Activated T-helper 1 cell treated with anti-CD3 and anti-CD28 coated beads, Interleukin-12 subunit alpha, Interleukin-12 subunit beta, Interleukin-2, Interleukin-4 antibody, amounts not matched to agents 30 ng/mL and 10 ng/mL and 1 ng/mL, durations not matched to agents 14 hours and 24 hours and 36 hours (primary cell): Measurements from ENCODE around the gene PLCXD1. TPM values are rescaled to one million over a fixed set of nuclear protein-coding genes. Genes with fewer than 3 reads are reported as not detected.
"Not testable (repeated sequence)": the region's sequence is repeated elsewhere in the genome, so short reads cannot be mapped to it uniquely, and the experiment has no call there.

Source experiments
- DNase-seq: peaks from one replicate; pipeline ENCODE4 v3.0.0; 2021; ENCODE audit warnings: low spot score
- H3K27ac Mint-ChIP-seq: one replicate; pipeline ENCODE4 v1.8.0; 2021; ENCODE audit warnings: mild to moderate bottlenecking, mixed read lengths
- H3K27me3 Mint-ChIP-seq: one replicate; pipeline ENCODE4 v1.8.0; 2022; ENCODE audit warnings: mild to moderate bottlenecking, moderate library complexity, mixed read lengths; ENCODE audit not compliant: insufficient read depth
- H3K36me3 Mint-ChIP-seq: one replicate; pipeline ENCODE4 v1.8.0; 2021; ENCODE audit warnings: low read depth, mixed read lengths
- H3K4me1 Mint-ChIP-seq: one replicate; pipeline ENCODE4 v1.8.0; 2021; ENCODE audit warnings: low read depth, mixed read lengths
- H3K4me3 Mint-ChIP-seq: one replicate; pipeline ENCODE4 v1.8.0; 2021; ENCODE audit warnings: mild to moderate bottlenecking, moderate library complexity, mixed read lengths
- H3K9me3 Mint-ChIP-seq: one replicate; pipeline ENCODE4 v1.8.0; 2021; ENCODE audit warnings: mixed read lengths
- intact Hi-C: fragments of 100-400 bp; cut with micrococcal nuclease; formaldehyde crosslinking; loops from one replicate; pipeline ENCODE4 v1.15.1; 2024
- total RNA-seq: library from RNA; stranded (reverse); gene quantifications from 2 replicates; pipeline ENCODE4 v1.2.3, GENCODE V29; 2022

Gene PLCXD1
- total RNA-seq, 1 donor from 2014 or later: 55.0 TPM

GRCh38 chrX:341541-342101, 60.4 kb downstream of the PLCXD1 start:
- no peak overlapping the region for H3K4me3 Mint-ChIP-seq
- peaks cover 18% of the 10 kb centered on the region for H3K36me3 Mint-ChIP-seq
- no peak overlapping the region for H3K27ac Mint-ChIP-seq
- intact Hi-C loops: no loop called here
- no peak for DNase-seq
- H3K9me3 Mint-ChIP-seq: peaks cover 3% of the 10 kb centered on the region
- H3K4me1 Mint-ChIP-seq: no peaks in the 10 kb centered on the region
- H3K27me3 Mint-ChIP-seq: no peaks in the 10 kb centered on the region

GRCh38 chrX:344371-344901, 63.3 kb downstream of the PLCXD1 start:
- H3K4me3 Mint-ChIP-seq: no peak overlapping the region
- peaks cover 3% of the 10 kb centered on the region for H3K9me3 Mint-ChIP-seq
- peaks cover 10% of the 10 kb centered on the region for H3K36me3 Mint-ChIP-seq
- intact Hi-C loops: no loop called here
- no peaks in the 10 kb centered on the region for H3K4me1 Mint-ChIP-seq
- DNase-seq: no peak
- no peak overlapping the region for H3K27ac Mint-ChIP-seq
- H3K27me3 Mint-ChIP-seq: no peaks in the 10 kb centered on the region

GRCh38 chrX:345020-345925, 64.1 kb downstream of the PLCXD1 start:
- intact Hi-C loops: no loop called here
- Mint-ChIP-seq H3K9me3 (peaks cover 3% of the 10 kb centered on the region), H3K4me1 (no peaks in the 10 kb centered on the region), H3K4me3 (no peak overlapping the region), H3K27ac (no peak overlapping the region), H3K27me3 (no peaks in the 10 kb centered on the region), H3K36me3 (peaks cover 10% of the 10 kb centered on the region)
- DNase-seq: no peak

GRCh38 chrX:346034-346813, 65.0 kb downstream of the PLCXD1 start:
- Mint-ChIP-seq H3K4me3 (no peak overlapping the region), H3K4me1 (no peaks in the 10 kb centered on the region), H3K36me3 (peaks cover 7% of the 10 kb centered on the region), H3K27ac (no peak overlapping the region), H3K27me3 (no peaks in the 10 kb centered on the region), H3K9me3 (peaks cover 3% of the 10 kb centered on the region)
- intact Hi-C loops: no loop called here
- no peak for DNase-seq

- no peaks in the 10 kb centered on the region for H3K27me3 Mint-ChIP-seq
- H3K27ac Mint-ChIP-seq: no peak overlapping the region
- H3K36me3 Mint-ChIP-seq: peaks cover 4% of the 10 kb centered on the region
- H3K4me3 Mint-ChIP-seq: no peak overlapping the region
- H3K9me3 Mint-ChIP-seq: no peaks in the 10 kb centered on the region
- DNase-seq: no peak
- intact Hi-C loops: no loop called here
- no peaks in the 10 kb centered on the region for H3K4me1 Mint-ChIP-seq
These were observed 66.4 kb downstream of the PLCXD1 start for GRCh38 chrX:347351-348117.

- intact Hi-C loops: no loop called here
These were observed 67.4 kb downstream of the PLCXD1 start for GRCh38 chrX:348461-349117.

GRCh38 chrX:349196-349595, 68.0 kb downstream of the PLCXD1 start:
- Mint-ChIP-seq H3K9me3 (no peaks in the 10 kb centered on the region), H3K4me3 (no peak overlapping the region), H3K27ac (no peak overlapping the region), H3K4me1 (no peaks in the 10 kb centered on the region), H3K27me3 (no peaks in the 10 kb centered on the region), H3K36me3 (peaks cover 4% of the 10 kb centered on the region)
- DNase-seq: no peak
- intact Hi-C loops: no loop called here

More at GRCh38 chrX:348461-349117, 67.4 kb downstream of the PLCXD1 start:
- Mint-ChIP-seq H3K4me3 (no peak overlapping the region), H3K36me3 (peaks cover 4% of the 10 kb centered on the region), H3K27me3 (no peaks in the 10 kb centered on the region), H3K9me3 (no peaks in the 10 kb centered on the region), H3K27ac (no peak overlapping the region), H3K4me1 (no peaks in the 10 kb centered on the region)
- no peak for DNase-seq

- H3K9me3 Mint-ChIP-seq: no peaks in the 10 kb centered on the region
- intact Hi-C loops: no loop called here
- no peak overlapping the region for H3K27ac Mint-ChIP-seq
- DNase-seq: no peak
- H3K36me3 Mint-ChIP-seq: peaks cover 4% of the 10 kb centered on the region
- H3K4me3 Mint-ChIP-seq: no peak overlapping the region
- no peaks in the 10 kb centered on the region for H3K27me3 Mint-ChIP-seq
- H3K4me1 Mint-ChIP-seq: no peaks in the 10 kb centered on the region
These were observed 68.5 kb downstream of the PLCXD1 start for GRCh38 chrX:349702-350101.

GRCh38 chrX:350148-350533, 69.0 kb downstream of the PLCXD1 start:
- intact Hi-C loops: no loop called here
- DNase-seq: no peak
- Mint-ChIP-seq H3K27me3 (no peaks in the 10 kb centered on the region), H3K27ac (no peak overlapping the region), H3K4me1 (no peaks in the 10 kb centered on the region), H3K36me3 (peaks cover 4% of the 10 kb centered on the region), H3K9me3 (no peaks in the 10 kb centered on the region), H3K4me3 (no peak overlapping the region)

GRCh38 chrX:350534-351323, 69.5 kb downstream of the PLCXD1 start:
- intact Hi-C loops: no loop called here
- no peak for DNase-seq
- Mint-ChIP-seq H3K27ac (no peak overlapping the region), H3K4me1 (no peaks in the 10 kb centered on the region), H3K27me3 (no peaks in the 10 kb centered on the region), H3K9me3 (no peaks in the 10 kb centered on the region), H3K4me3 (no peak overlapping the region), H3K36me3 (peaks cover 4% of the 10 kb centered on the region)

- H3K4me1 Mint-ChIP-seq, H3K36me3 Mint-ChIP-seq, H3K9me3 Mint-ChIP-seq, intact Hi-C loops, H3K27me3 Mint-ChIP-seq, H3K4me3 Mint-ChIP-seq, H3K27ac Mint-ChIP-seq, DNase-seq: not testable (repeated sequence)
These were observed 70.1 kb downstream of the PLCXD1 start for GRCh38 chrX:351324-351641.
